Vagina (tissue), 2 donors: ENCODE data around the gene B4GALT1.

Experiments
- POLR2A ChIP-seq, 2 donors: fragments of 450-650 bp; IDR thresholded peaks; one replicate each; pipeline ENCODE4 v1.6.1; 2017; ENCODE audit warnings: antibody characterized with exemption in 2 of 2, mild to moderate bottlenecking in 2 of 2, moderate library complexity in 2 of 2
- TF ChIP-seq, protein P1 (sequence below), 3 experiments: fragments of 450-650 bp in 2 of 3; fragments of 200-600 bp in 1 of 3; sonication (generic) in 1 of 3; IDR thresholded peaks; one replicate each; pipeline ENCODE4 v1.5.1; 2017 to 2019; ENCODE audit warnings: antibody characterized with exemption in 3 of 3, mild to moderate bottlenecking in 2 of 3, moderate library complexity in 2 of 3

DNA sequence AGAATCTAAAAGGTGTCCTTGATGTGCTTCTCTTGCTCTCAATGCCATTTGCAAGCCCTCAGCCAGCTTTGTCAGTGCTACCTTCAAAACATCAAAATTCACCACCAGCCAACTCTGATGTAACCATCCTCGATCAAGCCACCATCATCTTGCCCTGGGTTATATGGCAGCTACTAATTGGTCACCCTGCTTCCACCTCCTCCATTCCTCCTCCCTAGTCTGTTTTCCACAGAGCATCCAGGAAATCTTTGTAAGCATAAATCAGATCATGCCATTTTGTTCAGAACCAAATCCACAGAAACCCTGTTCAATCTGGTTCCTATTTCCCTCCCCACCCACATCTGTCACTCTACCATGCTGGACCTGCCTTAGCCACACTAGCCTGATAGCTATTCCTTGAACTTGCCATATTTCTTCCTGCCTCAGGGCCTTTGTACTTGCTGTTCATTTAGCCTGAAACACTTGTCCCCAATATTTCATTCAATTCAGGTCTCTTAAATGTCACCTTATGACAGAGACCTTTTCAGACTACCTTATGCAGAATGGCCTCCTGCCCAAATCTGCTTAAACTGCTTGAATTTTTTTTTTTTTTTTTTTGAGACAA is 1.9 kb upstream of the B4GALT1 start:
- TF ChIP-seq, protein P1, sequence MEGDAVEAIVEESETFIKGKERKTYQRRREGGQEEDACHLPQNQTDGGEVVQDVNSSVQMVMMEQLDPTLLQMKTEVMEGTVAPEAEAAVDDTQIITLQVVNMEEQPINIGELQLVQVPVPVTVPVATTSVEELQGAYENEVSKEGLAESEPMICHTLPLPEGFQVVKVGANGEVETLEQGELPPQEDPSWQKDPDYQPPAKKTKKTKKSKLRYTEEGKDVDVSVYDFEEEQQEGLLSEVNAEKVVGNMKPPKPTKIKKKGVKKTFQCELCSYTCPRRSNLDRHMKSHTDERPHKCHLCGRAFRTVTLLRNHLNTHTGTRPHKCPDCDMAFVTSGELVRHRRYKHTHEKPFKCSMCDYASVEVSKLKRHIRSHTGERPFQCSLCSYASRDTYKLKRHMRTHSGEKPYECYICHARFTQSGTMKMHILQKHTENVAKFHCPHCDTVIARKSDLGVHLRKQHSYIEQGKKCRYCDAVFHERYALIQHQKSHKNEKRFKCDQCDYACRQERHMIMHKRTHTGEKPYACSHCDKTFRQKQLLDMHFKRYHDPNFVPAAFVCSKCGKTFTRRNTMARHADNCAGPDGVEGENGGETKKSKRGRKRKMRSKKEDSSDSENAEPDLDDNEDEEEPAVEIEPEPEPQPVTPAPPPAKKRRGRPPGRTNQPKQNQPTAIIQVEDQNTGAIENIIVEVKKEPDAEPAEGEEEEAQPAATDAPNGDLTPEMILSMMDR (IDR thresholded peaks at IDR 0.05), result no peak
- no peak for TF ChIP-seq POLR2A (IDR thresholded peaks at IDR 0.05)
